HG03196 (cell line): ENCODE results near the gene ADAT3.

Experiments
- ATAC-seq: cut with Tn5 transposase; IDR thresholded peaks from one replicate; pipeline ENCODE4 v1.9.1; 2021; ENCODE audit not compliant: unreplicated experiment

ADAT3 gene

GRCh38 chr19:1912760-1913505 is 7.7 kb downstream of the ADAT3 start:
- no peak for ATAC-seq

DNA sequence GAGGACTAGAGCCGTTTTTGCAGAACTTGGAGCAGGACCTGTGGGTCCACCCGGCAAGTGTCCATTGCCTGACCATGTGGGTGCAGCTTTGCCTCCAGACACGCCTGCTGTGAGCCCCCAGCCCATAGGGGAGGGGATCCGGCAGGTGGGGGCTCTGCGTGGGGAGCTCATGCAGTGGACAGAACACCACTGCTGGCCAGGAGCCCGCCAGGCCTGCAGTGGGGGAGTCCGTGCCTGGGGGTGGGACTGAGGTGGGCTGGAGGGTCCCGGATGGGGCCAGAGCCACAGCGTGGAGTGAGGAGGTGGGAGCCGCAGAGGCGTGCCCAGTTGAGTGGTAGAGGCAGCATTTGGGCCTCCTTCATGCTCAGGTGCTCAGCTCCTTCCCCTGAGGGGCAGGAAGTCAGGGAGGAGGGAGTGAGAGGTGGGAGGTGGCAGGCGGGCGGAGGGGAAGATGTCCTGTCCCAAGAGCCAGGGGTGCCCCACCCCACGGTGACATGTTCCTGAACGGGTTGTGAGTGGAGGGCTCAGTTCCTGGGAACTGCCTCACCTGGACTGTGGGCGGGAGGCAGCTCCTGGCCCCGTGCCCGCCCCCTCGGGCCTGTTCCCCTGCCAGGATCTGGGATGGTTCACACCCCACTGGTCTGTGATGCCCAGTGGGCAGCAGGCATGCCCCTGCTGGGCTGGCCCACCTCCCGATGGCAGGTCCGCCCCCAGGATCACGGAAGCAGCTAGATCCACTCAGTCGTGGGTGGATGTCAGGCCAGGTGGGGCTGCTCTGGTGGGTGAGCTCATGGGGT is 8.8 kb downstream of the ADAT3 start:
- no peak for ATAC-seq

- ATAC-seq = no peak
Observed at GRCh38 chr19:1914826-1915341, 9.7 kb downstream of the ADAT3 start.

DNA sequence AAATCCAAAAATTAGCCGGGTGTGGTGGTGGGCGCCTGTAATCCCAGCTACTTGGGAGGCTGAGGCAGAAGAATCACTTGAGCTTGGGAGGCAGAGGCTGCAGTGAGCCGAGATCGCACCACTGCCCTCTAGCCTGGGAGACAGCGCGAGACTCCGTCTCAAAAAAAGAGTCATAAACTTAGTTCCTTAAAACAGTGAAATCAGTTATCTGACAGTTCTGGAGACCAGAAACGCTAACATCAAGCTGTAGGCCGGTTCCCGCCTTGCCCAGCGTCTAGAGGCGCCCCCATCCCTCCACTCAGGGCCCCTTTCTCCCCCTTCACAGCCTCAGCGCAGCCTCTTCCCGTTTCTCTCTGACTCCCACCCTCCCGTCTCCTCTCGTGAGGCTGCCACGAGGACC is 11.9 kb downstream of the ADAT3 start:
- ATAC-seq = no peak

DNA sequence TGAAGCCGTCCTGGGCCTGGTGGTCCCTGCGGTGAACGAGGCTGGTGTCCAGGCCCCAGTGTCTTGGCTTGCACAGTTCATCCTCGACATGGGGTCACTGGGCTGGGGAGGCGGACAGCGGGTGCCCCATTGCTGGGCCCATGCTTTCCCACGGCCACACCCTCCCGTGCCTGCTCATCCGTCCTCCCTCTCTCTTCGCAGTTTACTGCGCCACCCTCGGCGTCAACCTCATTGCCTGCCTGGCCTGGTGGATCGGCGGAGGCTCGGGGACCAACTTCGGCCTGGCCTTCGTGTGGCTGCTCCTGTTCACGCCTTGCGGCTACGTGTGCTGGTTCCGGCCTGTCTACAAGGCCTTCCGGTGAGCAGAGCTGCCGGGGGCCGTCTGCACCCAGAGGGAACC is 12.7 kb downstream of the ADAT3 start:
- no peak for ATAC-seq

GRCh38 chr19:1918975-1919374 is 13.8 kb downstream of the ADAT3 start:
- ATAC-seq = no peak

DNA sequence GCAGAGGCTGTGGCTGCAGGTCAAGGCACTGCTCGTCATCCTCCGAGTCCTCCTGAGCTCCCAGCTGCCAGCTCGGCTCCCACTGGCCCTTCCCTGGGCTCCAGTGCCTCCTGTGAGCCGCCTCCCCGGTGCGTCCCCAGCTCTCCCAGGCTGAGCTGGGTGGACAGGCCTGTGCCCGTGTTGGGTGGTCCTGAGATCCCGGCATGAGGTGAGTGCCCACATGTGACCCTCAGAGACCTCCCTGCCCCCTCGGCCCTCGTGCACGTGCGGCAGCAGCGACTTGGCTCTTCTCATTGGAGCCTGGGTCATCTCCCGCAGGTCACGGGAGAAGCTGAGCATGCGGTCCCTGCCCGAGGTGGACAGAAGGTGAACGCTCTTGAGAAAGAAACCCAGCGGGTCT is 15.4 kb downstream of the ADAT3 start:
- ATAC-seq = no peak

GRCh38 chr19:1921326-1921725 is 16.1 kb downstream of the ADAT3 start:
- no peak for ATAC-seq

GRCh38 chr19:1921825-1922224 is 16.6 kb downstream of the ADAT3 start:
- no peak for ATAC-seq

- no peak for ATAC-seq
Observed at GRCh38 chr19:1922803-1923202, 17.6 kb downstream of the ADAT3 start.

DNA sequence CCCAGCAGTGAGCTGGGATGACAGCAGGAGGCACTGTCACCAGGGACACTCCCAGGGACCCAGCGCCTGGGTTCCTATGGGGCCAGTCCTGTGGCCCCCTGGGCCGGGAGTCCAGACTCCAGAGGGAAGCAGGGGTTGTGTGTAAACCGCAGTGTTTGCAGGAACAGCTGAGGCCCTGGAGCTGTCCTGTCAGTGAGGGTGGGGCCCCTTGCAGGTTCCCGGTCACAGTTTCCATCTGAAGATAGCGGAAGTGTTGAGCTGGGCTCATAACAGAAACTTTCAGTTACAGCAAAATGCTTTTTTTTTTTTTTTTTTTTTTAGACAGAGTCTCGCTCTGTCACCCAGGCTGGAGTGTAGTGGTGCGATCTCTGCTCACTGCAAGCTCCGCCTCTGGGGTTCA is 18.1 kb downstream of the ADAT3 start:
- ATAC-seq = no peak

DNA sequence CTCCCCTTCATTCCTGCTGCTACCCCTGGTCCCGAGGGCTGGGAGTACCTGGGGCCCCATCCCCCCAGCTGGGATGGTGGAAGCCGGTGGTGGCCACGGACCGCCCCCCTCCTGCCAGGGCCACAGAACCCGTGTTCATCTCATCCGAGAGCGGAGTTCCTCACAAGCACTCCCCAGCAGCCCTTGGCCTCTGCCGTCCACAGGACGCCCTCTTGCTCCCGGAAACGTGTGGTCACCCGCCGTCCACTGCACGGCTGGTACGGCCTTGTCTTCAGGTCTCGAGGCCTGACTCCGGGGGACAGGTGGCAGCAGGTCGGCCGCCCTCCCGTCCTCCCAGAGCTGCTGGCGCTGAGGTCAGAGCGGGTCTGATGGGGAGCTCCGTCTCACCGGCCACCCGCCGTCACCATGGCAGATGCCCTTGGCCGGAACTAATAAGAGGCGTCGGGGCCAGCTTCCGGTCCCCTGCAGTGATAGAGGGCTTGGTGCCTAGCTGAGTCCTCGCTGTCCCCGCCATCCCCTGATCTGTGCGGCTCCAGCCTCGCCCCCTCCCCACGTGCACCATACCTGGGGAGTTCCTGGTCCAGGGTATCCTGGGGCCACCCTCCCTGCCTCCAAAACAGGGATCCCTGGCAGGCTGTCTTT is 19.2 kb downstream of the ADAT3 start:
- no peak for ATAC-seq

DNA sequence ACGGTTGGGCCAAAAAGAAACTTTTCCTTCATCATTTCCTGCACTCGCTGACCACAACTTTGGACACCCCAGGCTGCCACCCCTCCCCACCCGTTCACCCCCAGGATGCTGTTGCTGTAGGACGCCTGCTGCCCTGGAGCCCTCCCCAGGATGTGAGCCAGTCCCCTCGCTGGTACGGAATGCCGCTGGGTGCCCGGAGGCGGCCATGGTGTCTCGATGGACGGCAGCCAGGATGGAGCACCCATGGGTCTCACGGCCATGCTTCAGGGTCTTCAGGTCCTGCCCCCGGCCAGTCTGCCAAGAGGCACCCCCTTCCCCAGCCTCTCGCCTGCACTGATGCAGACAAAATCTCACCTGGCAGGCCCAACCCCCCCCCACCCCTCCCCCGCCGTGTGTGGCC is 20.3 kb downstream of the ADAT3 start:
- ATAC-seq = no peak

GRCh38 chr19:1929021-1929742 is 24.0 kb downstream of the ADAT3 start:
- peak; percentile 56 for ATAC-seq

DNA sequence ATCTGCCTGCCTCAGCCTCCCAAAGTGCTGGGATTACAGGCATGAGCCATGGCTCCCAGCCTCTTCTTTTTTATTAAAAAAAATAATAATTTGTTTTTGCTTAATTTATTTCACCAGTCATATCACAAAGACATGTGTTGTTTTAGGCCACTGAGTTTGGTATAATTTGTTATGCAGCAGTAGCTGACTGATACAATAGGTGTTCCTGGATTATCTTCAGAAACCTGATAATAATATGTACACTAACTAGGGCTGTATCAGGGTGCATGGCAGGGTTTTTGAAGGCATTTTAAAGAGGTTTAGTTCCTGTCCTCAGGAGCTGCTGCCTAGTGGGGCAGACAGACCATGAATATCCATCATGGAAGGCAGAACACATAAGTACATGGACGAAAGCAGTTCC is 26.2 kb downstream of the ADAT3 start:
- ATAC-seq = no peak

GRCh38 chr19:1932395-1932794 is 27.2 kb downstream of the ADAT3 start:
- no peak for ATAC-seq

GRCh38 chr19:1933244-1933643 is 28.0 kb downstream of the ADAT3 start:
- no peak for ATAC-seq

GRCh38 chr19:1933942-1934341 is 28.7 kb downstream of the ADAT3 start:
- no peak for ATAC-seq

DNA sequence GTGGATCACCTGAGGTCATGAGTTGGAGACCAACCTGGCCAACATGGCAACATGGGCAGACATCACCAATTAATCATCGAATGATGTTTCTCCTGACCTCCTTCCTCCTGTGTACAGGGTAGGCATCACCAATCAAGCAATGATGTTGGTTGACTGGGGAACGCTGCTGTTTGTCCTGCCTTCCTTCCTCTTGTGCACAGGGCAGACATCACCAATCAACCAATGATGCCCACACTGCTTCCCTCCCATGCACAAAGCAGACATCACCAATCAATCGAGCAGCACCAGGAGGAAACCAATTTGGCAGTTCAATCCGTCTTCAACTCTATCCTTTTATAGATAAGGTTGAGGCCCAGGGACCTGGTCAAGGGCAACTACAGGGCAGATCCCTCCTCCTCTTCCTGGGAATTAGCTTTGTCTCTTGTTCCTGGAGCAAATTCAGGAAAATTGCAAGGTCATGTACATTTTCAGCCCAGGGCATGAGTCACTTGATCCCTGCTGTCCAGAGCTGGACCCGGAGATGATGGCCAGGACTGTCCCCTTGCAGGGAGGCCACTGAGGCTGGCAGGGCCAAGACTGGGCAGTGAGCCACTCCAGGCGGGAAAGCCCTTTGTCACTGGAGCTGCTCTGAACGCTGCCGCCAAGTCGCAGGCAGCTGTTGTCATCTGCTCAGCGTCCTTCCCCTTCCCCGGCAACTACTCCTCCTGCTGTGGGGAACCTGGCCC is 30.4 kb downstream of the ADAT3 start:
- no peak for ATAC-seq

DNA sequence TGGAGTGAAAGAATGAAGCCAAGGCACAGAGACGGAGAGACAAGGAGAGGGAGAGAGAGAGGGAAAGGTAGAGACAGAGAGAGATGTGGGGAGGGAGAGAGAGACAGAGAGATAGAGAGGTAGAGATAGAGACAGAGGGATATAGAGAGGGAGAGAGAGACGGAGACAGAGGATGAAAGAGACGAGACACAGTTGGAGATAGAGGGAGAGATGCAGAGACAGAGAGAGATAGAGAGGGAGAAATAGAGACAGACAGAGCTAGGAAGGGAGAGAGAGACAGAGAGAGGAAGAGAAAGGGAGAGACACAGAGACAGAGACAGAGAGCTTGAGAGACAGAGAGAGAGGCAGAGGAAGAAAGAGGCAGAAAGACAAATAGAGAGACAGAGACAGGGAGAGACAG is 31.2 kb downstream of the ADAT3 start:
- no peak for ATAC-seq
